ENCODE results near the gene GNG2.

- TF ChIP-seq CTCF (IDR thresholded peaks at IDR 0.05; ENCODE audit: poor library complexity) (no peak), EZH2 (IDR thresholded peaks at IDR 0.05; ENCODE audit: borderline replicate concordance) (no peak), EZH2phosphoT487 (IDR thresholded peaks at IDR 0.05; ENCODE audit: low read depth, severe bottlenecking, unreplicated experiment) (no peak)
These were observed 152.2 kb downstream of the GNG2 start for GRCh38 chr14:52012635-52013034.

Measured in hepatocyte (in vitro differentiated cells).